KMS-11 (cell line): ENCODE data around the gene MCC.

ENCODE experiments used
- H2AFZ ChIP-seq: fragments of 200-600 bp; sonication (generic); 2 replicates; pipeline ENCODE4 v1.6.1; 2016; ENCODE audit warnings: antibody characterized with exemption, mixed run types, low read depth
- H3K27ac ChIP-seq: fragments of 200-600 bp; sonication (generic); 2 replicates; pipeline ENCODE4 v1.6.1; 2016; ENCODE audit warnings: mild to moderate bottlenecking, mixed run types
- H3K27me3 ChIP-seq: fragments of 200-600 bp; sonication (generic); 2 replicates; pipeline ENCODE4 v1.6.1; 2017; ENCODE audit warnings: mild to moderate bottlenecking, low read depth, mixed run types, moderate library complexity; ENCODE audit not compliant: insufficient read depth
- H3K36me3 ChIP-seq: fragments of 200-600 bp; sonication (generic); 2 replicates; pipeline ENCODE4 v1.6.1; 2017; ENCODE audit warnings: mild to moderate bottlenecking, mixed run types; ENCODE audit not compliant: insufficient read depth
- H3K4me1 ChIP-seq: fragments of 200-600 bp; sonication (generic); 2 replicates; pipeline ENCODE4 v1.6.1; 2016; ENCODE audit warnings: mild to moderate bottlenecking, low read depth, mixed run types; ENCODE audit not compliant: poor library complexity, severe bottlenecking
- H3K4me2 ChIP-seq: fragments of 200-600 bp; sonication (generic); 2 replicates; pipeline ENCODE4 v1.7.0; 2016; ENCODE audit warnings: mild to moderate bottlenecking, mixed run types
- H3K4me3 ChIP-seq: fragments of 200-600 bp; sonication (generic); IDR thresholded peaks from 2 replicates; pipeline ENCODE4 v1.6.1; 2017; ENCODE audit warnings: low read depth, low read length, mixed read lengths; ENCODE audit not compliant: insufficient read depth
- H3K79me2 ChIP-seq: fragments of 200-600 bp; sonication (generic); 2 replicates; pipeline ENCODE4 v1.6.1; 2016; ENCODE audit warnings: low read depth, mixed run types; ENCODE audit not compliant: insufficient read depth
- H3K9ac ChIP-seq: fragments of 200-600 bp; sonication (generic); 2 replicates; pipeline ENCODE4 v1.6.1; 2016; ENCODE audit warnings: mild to moderate bottlenecking, mixed run types
- H4K20me1 ChIP-seq: fragments of 200-600 bp; sonication (generic); 2 replicates; pipeline ENCODE4 v1.6.1; 2016; ENCODE audit warnings: mild to moderate bottlenecking, mixed run types; ENCODE audit not compliant: insufficient read depth
- CTCF ChIP-seq: fragments of 200-600 bp; sonication (generic); conservative IDR thresholded peaks from 2 replicates; pipeline ENCODE4 v1.6.1; 2017; ENCODE audit warnings: low read depth, mild to moderate bottlenecking, antibody characterized with exemption, low read length, moderate library complexity, mixed read lengths

MCC gene

GRCh38 chr5:113085880-113086409 lies 402.3 kb downstream of the MCC start:
- Histone ChIP-seq H3K36me3 (no peaks in the 10 kb centered on the region), H3K27me3 (no peaks in the 10 kb centered on the region), H2AFZ (no peak overlapping the region), H3K27ac (no peak overlapping the region), H3K4me2 (no peak overlapping the region), H4K20me1 (no peaks in the 10 kb centered on the region), H3K4me3 (no peak overlapping the region), H3K4me1 (no peaks in the 10 kb centered on the region), H3K79me2 (no peaks in the 10 kb centered on the region), H3K9ac (no peak overlapping the region)
- no peak for TF ChIP-seq CTCF

- Histone ChIP-seq H3K4me1 (no peaks in the 10 kb centered on the region), H2AFZ (no peak overlapping the region), H3K27me3 (no peaks in the 10 kb centered on the region), H3K27ac (no peak overlapping the region), H3K4me3 (no peak overlapping the region), H4K20me1 (no peaks in the 10 kb centered on the region), H3K4me2 (no peak overlapping the region), H3K79me2 (no peaks in the 10 kb centered on the region), H3K36me3 (no peaks in the 10 kb centered on the region), H3K9ac (no peak overlapping the region)
- no peak for TF ChIP-seq CTCF
Measured at GRCh38 chr5:113085084-113085414, 403.2 kb downstream of the MCC start.

- Histone ChIP-seq H3K79me2 (no peaks in the 10 kb centered on the region), H4K20me1 (no peaks in the 10 kb centered on the region), H3K4me3 (no peak overlapping the region), H3K36me3 (no peaks in the 10 kb centered on the region), H3K27ac (no peak overlapping the region), H3K9ac (no peak overlapping the region), H3K4me1 (no peaks in the 10 kb centered on the region), H2AFZ (no peak overlapping the region), H3K27me3 (no peaks in the 10 kb centered on the region), H3K4me2 (no peak overlapping the region)
- TF ChIP-seq CTCF, result no peak
Measured at GRCh38 chr5:113084402-113085083, 403.7 kb downstream of the MCC start.

GRCh38 chr5:113083481-113083880 lies 404.8 kb downstream of the MCC start:
- TF ChIP-seq CTCF, result no peak
- no peaks in the 10 kb centered on the region for H3K4me1 ChIP-seq
- no peak overlapping the region for H3K4me3 ChIP-seq

More at GRCh38 chr5:113083481-113083880, 404.8 kb downstream of the MCC start:
- Histone ChIP-seq H3K27me3 (no peaks in the 10 kb centered on the region), H3K36me3 (no peaks in the 10 kb centered on the region), H3K27ac (no peak overlapping the region), H3K9ac (no peak overlapping the region), H3K79me2 (no peaks in the 10 kb centered on the region), H2AFZ (no peak overlapping the region), H3K4me2 (no peak overlapping the region), H4K20me1 (no peaks in the 10 kb centered on the region)
